ENCODE measurements around the gene TTC7B.

- no peak for TF ChIP-seq MAX (IDR thresholded peaks at IDR 0.05)
- TF ChIP-seq EP300 (IDR thresholded peaks at IDR 0.05; ENCODE audit: borderline replicate concordance), result no peak
- no peak for TF ChIP-seq REST (IDR thresholded peaks at IDR 0.05; ENCODE audit: low read depth)
- no peak for TF ChIP-seq TEAD4 (IDR thresholded peaks at IDR 0.05)
- TF ChIP-seq TAF1 (IDR thresholded peaks at IDR 0.05; ENCODE audit: low read depth), result no peak
- no peak for TF ChIP-seq FOXM1 (IDR thresholded peaks at IDR 0.05; ENCODE audit: borderline replicate concordance, low read depth)
- TF ChIP-seq RAD21 (IDR thresholded peaks at IDR 0.05; ENCODE audit: low read depth), result no peak
- TF ChIP-seq TCF12 (IDR thresholded peaks at IDR 0.05; ENCODE audit: low read depth), result no peak
- no peak for TF ChIP-seq CREB1 (IDR thresholded peaks at IDR 0.05; ENCODE audit: low read depth)
- TF ChIP-seq YY1 (IDR thresholded peaks at IDR 0.05; ENCODE audit: low read depth), result no peak
- TF ChIP-seq CEBPB (IDR thresholded peaks at IDR 0.05), result no peak
- TF ChIP-seq EGR1 (IDR thresholded peaks at IDR 0.05), result no peak
- no peak for TF ChIP-seq NFIC (IDR thresholded peaks at IDR 0.05)
These were observed 260.9 kb downstream of the TTC7B start for GRCh38 chr14:90555126-90556011.
